Measurements from ENCODE around the gene DRC1. TPM values are rescaled to one million over a fixed set of nuclear protein-coding genes. Genes with fewer than 3 reads are reported as not detected.

The DRC1 gene
- total RNA-seq, 1 experiment from 2014 or later, result not detected

DNA sequence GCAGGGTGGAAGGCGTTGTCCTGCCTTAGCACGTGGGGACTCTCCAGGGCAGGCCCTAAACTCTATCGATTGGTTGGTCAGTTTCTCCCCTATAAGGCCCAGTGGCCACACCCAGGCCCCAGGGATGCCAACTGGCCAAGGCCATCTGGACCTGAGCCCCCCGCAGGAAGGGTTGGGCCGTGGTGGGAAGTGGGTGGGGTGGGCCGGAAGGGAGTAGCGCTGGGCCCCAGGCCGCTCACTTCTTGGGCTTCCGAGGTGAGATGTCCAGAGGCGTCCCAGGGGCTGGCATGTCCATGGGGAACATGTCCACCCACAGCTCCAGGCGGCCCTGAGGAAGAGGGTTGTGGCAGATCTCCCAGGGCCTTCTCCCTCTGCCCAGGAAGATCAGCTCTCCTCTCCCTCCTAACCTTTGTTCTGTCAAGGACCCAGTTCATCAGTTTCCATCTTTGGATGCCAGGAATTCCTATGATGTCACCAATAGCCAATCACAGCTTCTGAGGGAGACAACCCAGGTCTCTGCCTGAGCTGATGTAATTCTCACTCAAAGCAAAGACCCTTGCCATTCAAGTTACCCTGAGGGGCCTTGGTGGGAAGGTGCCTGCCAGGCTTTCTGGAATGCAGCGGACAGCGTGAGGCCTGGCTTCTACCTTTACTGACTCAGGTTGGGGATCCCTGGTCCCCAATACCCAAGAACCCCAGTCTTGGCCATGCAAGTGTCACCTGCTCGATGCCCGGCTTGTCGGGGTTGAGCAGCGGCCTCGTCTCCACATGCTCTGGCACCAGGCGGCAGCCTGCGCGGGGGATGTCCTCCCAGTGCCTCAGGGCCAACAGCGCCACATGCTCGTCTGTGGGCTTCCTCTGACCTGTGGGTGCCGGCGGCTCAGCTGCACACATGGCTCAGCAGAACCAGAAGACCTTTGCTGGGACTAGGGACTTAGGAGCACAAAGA is 61.8 kb downstream of the DRC1 start:
- no peak overlapping the region for H3T11ph ChIP-seq (ENCODE audit: low read length)
- H4K20me1 ChIP-seq (ENCODE audit: control insufficient read depth, insufficient read depth, insufficient read length), result no peaks in the 10 kb centered on the region
- H3K4me1 ChIP-seq (ENCODE audit: insufficient read depth, low read length), result no peaks in the 10 kb centered on the region
- H3K27me3 Mint-ChIP-seq (ENCODE audit: low read depth), result no peaks in the 10 kb centered on the region; the same call in 1 of the 2 replicates
- H4K8ac ChIP-seq (replicated peaks; ENCODE audit: insufficient read length, low read depth, low read length), result no peak overlapping the region
- no peaks in the 10 kb centered on the region for H3K27me3 ChIP-seq (ENCODE audit: insufficient read depth, low read length)
- H3K9me3 Mint-ChIP-seq, result peaks cover 0 to 3% of the 10 kb centered on the region in 2 experiments; a peak in 2 of 5 replicates
- peak overlapping the region; percentile 73 for H3K18ac ChIP-seq (ENCODE audit: insufficient read length, low read depth, low read length)
- H2BK12ac ChIP-seq (ENCODE audit: insufficient read length, low read depth, low read length), result no peak overlapping the region
- H3K4me3 Mint-ChIP-seq, result no peak overlapping the region; a peak in 1 of 5 replicates
- H4K91ac ChIP-seq (ENCODE audit: insufficient read length, low read depth, low read length), result peak overlapping the region; percentile 48
- H3K9me3 ChIP-seq (ENCODE audit: control insufficient read depth, low read depth, low read length), result no peaks in the 10 kb centered on the region
- no peak overlapping the region for H2AK5ac ChIP-seq (ENCODE audit: insufficient read length, low read length)
- H4K5ac ChIP-seq (ENCODE audit: insufficient read length, low read depth, low read length), result no peak overlapping the region
- H2BK120ac ChIP-seq (ENCODE audit: low read depth, low read length, poor library complexity, severe bottlenecking), result no peak overlapping the region
- DNase-seq, result peak; percentile 68
- no peak overlapping the region for H3K27ac ChIP-seq (ENCODE audit: insufficient read length, low read depth, low read length)
- peaks cover 46 to 63% of the 10 kb centered on the region in 2 experiments for H3K4me1 Mint-ChIP-seq
- H2AFZ ChIP-seq (ENCODE audit: low read length), result no peak overlapping the region
- no peak overlapping the region for H2BK20ac ChIP-seq (ENCODE audit: low read depth, low read length, poor library complexity, severe bottlenecking)
- H3K79me1 ChIP-seq (ENCODE audit: insufficient read depth, low read depth, low read length, poor library complexity, severe bottlenecking), result no peaks in the 10 kb centered on the region
- H3K56ac ChIP-seq (ENCODE audit: insufficient read length, low read depth, low read length), result no peak overlapping the region
- peak overlapping the region; percentile 59 to 88 (median 64); a peak in 5 of 7 replicates for H3K27ac Mint-ChIP-seq
- H3K9ac ChIP-seq (ENCODE audit: extremely low read depth, insufficient read length, low read length), result no peak overlapping the region
- no peaks in the 10 kb centered on the region for H3K79me2 ChIP-seq (ENCODE audit: insufficient read depth, low read length)
- H3K4ac ChIP-seq (ENCODE audit: low read depth, low read length), result peak overlapping the region; percentile 36; the same call in 1 of the 2 replicates
- H2BK15ac ChIP-seq (ENCODE audit: low read depth, low read length), result no peak overlapping the region
- H2BK5ac ChIP-seq (ENCODE audit: insufficient read length, low read length), result no peak overlapping the region
- peak overlapping the region; percentile 75 for H3K14ac ChIP-seq (ENCODE audit: insufficient read depth, low read length)
- H3K4me2 ChIP-seq (ENCODE audit: insufficient read depth, insufficient read length, low read length), result no peak overlapping the region
- no peaks in the 10 kb centered on the region for H3K23me2 ChIP-seq (ENCODE audit: insufficient read length, low read depth, low read length, poor library complexity, severe bottlenecking)
- TF ChIP-seq, protein P1, sequence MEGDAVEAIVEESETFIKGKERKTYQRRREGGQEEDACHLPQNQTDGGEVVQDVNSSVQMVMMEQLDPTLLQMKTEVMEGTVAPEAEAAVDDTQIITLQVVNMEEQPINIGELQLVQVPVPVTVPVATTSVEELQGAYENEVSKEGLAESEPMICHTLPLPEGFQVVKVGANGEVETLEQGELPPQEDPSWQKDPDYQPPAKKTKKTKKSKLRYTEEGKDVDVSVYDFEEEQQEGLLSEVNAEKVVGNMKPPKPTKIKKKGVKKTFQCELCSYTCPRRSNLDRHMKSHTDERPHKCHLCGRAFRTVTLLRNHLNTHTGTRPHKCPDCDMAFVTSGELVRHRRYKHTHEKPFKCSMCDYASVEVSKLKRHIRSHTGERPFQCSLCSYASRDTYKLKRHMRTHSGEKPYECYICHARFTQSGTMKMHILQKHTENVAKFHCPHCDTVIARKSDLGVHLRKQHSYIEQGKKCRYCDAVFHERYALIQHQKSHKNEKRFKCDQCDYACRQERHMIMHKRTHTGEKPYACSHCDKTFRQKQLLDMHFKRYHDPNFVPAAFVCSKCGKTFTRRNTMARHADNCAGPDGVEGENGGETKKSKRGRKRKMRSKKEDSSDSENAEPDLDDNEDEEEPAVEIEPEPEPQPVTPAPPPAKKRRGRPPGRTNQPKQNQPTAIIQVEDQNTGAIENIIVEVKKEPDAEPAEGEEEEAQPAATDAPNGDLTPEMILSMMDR (conservative IDR thresholded peaks at IDR 0.05), result no peak
- WGBS (ENCODE audit: extremely low coverage, insufficient read length, low lambda C conversion rate), result no CpG with 5 or more reads among the region's 25 CpGs
- H3K36me3 Mint-ChIP-seq (ENCODE audit: insufficient read depth in 1 of 3, low read depth in 3 of 3), result no peaks in the 10 kb centered on the region
- H3K23ac ChIP-seq (ENCODE audit: insufficient read length, low read depth, low read length), result no peak overlapping the region
